Thyroid gland (tissue), 4 donors: ENCODE results near the gene COX4I2. TPM values are rescaled to one million over a fixed set of nuclear protein-coding genes. Genes with fewer than 3 reads are reported as not detected.

Source experiments
- DNase-seq, 2 donors: peaks; one replicate each; pipeline ENCODE4 v3.0.0-alpha.2; 2019
- H3K27ac ChIP-seq, 3 donors: fragments of 200-600 bp; sonication (generic); 1 replicate in 2 of 3; 2 replicates in 1 of 3; pipeline ENCODE4 v1.5.1; 2016 to 2019; ENCODE audit warnings: mild to moderate bottlenecking in 1 of 3, moderate library complexity in 1 of 3
- H3K27me3 ChIP-seq: fragments of 200-600 bp; sonication (generic); one replicate; pipeline ENCODE4 v1.5.1; 2019
- H3K36me3 ChIP-seq, 2 donors: fragments of 200-600 bp; sonication (generic); one replicate each; pipeline ENCODE4 v1.5.1; 2016 to 2019
- H3K4me1 ChIP-seq, 2 donors: fragments of 200-600 bp; sonication (generic); one replicate each; pipeline ENCODE4 v1.5.1; 2017 to 2019
- H3K4me3 ChIP-seq, 3 donors: fragments of 200-600 bp; sonication (generic); replicated peaks in 1 of 3; 1 replicate in 2 of 3; 2 replicates in 1 of 3; pipeline ENCODE4 v1.5.1; 2016; ENCODE audit warnings: mild to moderate bottlenecking in 1 of 3
- H3K9me3 ChIP-seq: fragments of 200-600 bp; sonication (generic); one replicate; pipeline ENCODE4 v1.5.1; 2017
- CTCF ChIP-seq, 6 experiments: fragments of 200-600 bp in 3 of 6; fragments of 450-650 bp in 3 of 6; sonication (generic) in 3 of 6; IDR thresholded peaks; one replicate each; pipeline ENCODE4 v1.5.1; 2016 to 2019; ENCODE audit warnings: antibody characterized with exemption in 6 of 6, mild to moderate bottlenecking in 2 of 6, inconsistent platforms in 1 of 6, moderate library complexity in 1 of 6
- POLR2A ChIP-seq, 2 donors: fragments of 450-650 bp; IDR thresholded peaks; one replicate each; pipeline ENCODE4 v1.6.1; 2017; ENCODE audit warnings: antibody characterized with exemption in 2 of 2, mild to moderate bottlenecking in 2 of 2, moderate library complexity in 1 of 2
- WGBS, 2 donors: methylation state at CpG; one replicate each; pipeline ENCODE4 v1.1.5; 2017; 5-methylcytosine and 5-hydroxymethylcytosine counted together
- intact Hi-C: fragments of 100-400 bp; cut with DNase I; formaldehyde crosslinking; loops from one replicate; pipeline ENCODE4 v1.15.1; 2023
- total RNA-seq, 4 donors: library from RNA; depleted of rRNA; stranded (reverse); fragments of >200 nt; gene quantifications; one replicate each; pipeline ENCODE4 v1.2.3, GENCODE V29; 2016

The COX4I2 gene
- total RNA-seq, 4 donors from 2014 or later: 1.1 to 4.8 (median 3.4) TPM

- intact Hi-C loops: loop anchor here (10.0 kb wide), 1 partner anchor 196 kb away; no protein-coding TSS in a partner anchor
- Histone ChIP-seq H3K27me3 (no peaks in the 10 kb centered on the region), H3K4me3 (no peak overlapping the region), H3K27ac (no peak overlapping the region), H3K36me3 (no peaks in the 10 kb centered on the region), H3K9me3 (no peaks in the 10 kb centered on the region), H3K4me1 (no peaks in the 10 kb centered on the region)
- no peak for DNase-seq
- 82 to 91% methylated on average over 4 of the region's 4 CpGs for WGBS, 2 donors
- TF ChIP-seq POLR2A (IDR thresholded peaks at IDR 0.05) (no peak), CTCF (IDR thresholded peaks at IDR 0.05) (no peak)
Measured at GRCh38 chr20:31638816-31639215, 1.1 kb downstream of the COX4I2 start.

GRCh38 chr20:31640259-31640658 is 2.5 kb downstream of the COX4I2 start:
- no peak for TF ChIP-seq POLR2A (IDR thresholded peaks at IDR 0.05)
- no peak for TF ChIP-seq CTCF (IDR thresholded peaks at IDR 0.05)
- Histone ChIP-seq H3K4me3 (no peak overlapping the region), H3K9me3 (no peaks in the 10 kb centered on the region), H3K36me3 (no peaks in the 10 kb centered on the region), H3K27ac (no peak overlapping the region), H3K27me3 (no peaks in the 10 kb centered on the region), H3K4me1 (no peaks in the 10 kb centered on the region)
- intact Hi-C loops: no loop called here
- DNase-seq: no peak
- 74 to 75% methylated on average over 3 of the region's 3 CpGs for WGBS, 2 donors

- Histone ChIP-seq H3K4me3 (no peak overlapping the region), H3K9me3 (no peaks in the 10 kb centered on the region), H3K27me3 (no peaks in the 10 kb centered on the region), H3K27ac (no peak overlapping the region), H3K4me1 (no peaks in the 10 kb centered on the region), H3K36me3 (no peaks in the 10 kb centered on the region)
- no peak for DNase-seq
- TF ChIP-seq CTCF (IDR thresholded peaks at IDR 0.05): no peak
- TF ChIP-seq POLR2A (IDR thresholded peaks at IDR 0.05): no peak
- intact Hi-C loops: no loop called here
- 88 to 95% methylated on average over 6 of the region's 6 CpGs for WGBS, 2 donors
Measured at GRCh38 chr20:31641391-31641790, 3.7 kb downstream of the COX4I2 start.

- 55 to 78% methylated on average over 1 of the region's 1 CpG for WGBS, 2 donors
- H3K27me3 ChIP-seq: no peaks in the 10 kb centered on the region
- H3K4me3 ChIP-seq: no peak overlapping the region
- no peaks in the 10 kb centered on the region for H3K36me3 ChIP-seq
- no peak for DNase-seq
- no peaks in the 10 kb centered on the region for H3K4me1 ChIP-seq
- TF ChIP-seq CTCF (IDR thresholded peaks at IDR 0.05): no peak
- no peak for TF ChIP-seq POLR2A (IDR thresholded peaks at IDR 0.05)
- no peak overlapping the region for H3K27ac ChIP-seq
- H3K9me3 ChIP-seq: no peaks in the 10 kb centered on the region
- intact Hi-C loops: no loop called here
Measured at GRCh38 chr20:31642837-31643236, 5.1 kb downstream of the COX4I2 start.

- Histone ChIP-seq H3K4me1 (no peaks in the 10 kb centered on the region), H3K27me3 (no peaks in the 10 kb centered on the region), H3K27ac (no peak overlapping the region), H3K4me3 (no peak overlapping the region), H3K9me3 (no peaks in the 10 kb centered on the region), H3K36me3 (no peaks in the 10 kb centered on the region)
- intact Hi-C loops: no loop called here
- no peak for DNase-seq
- TF ChIP-seq CTCF (IDR thresholded peaks at IDR 0.05): no peak
- WGBS, 2 donors: 70 to 86% methylated on average over 4 of the region's 4 CpGs
Measured at GRCh38 chr20:31643522-31643921, 5.8 kb downstream of the COX4I2 start.
